NCI-H1092 (cell line): ENCODE measurements around the gene BCAS4.
"Not testable (repeated sequence)": the region's sequence is repeated elsewhere in the genome, so short reads cannot be mapped to it uniquely, and the experiment has no call there.

ENCODE experiments used
- DNase-seq: peaks from one replicate; lab custom pipeline; 2025; lab: John Stamatoyannopoulos, UW

BCAS4 gene

DNA sequence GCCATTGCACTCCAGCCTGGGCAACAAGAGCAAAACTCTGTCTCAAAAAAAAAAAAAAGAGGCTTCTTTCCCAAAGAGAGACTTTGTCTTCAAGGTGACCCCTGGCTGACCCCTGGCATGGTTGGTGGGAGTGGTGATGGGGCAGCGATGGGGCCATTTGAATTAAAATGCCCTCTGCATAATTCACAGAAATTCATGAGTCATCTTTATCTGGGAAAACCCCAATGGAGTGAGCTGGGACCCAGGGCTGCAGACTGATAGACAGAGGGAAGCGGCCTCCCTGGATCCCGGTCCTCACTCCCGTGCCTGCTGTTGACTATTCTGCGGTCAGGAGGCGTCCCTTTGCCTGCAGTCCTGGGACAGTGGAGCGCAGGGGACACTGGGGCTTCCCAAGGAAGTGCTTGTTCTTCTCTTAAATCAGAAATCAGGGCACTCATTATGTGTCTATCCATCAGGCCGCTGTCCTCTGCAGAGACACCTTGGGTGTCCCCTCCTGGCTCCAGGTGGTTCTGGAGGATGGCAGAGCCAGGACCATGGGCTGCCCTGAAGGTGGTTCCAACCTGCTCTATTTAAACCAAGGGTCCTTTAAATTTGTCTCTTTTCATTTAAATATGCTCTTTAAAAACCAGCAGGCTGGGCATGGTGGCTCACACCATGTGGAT, 23.3 kb upstream of the BCAS4 start:
- not testable (repeated sequence) for DNase-seq

DNA sequence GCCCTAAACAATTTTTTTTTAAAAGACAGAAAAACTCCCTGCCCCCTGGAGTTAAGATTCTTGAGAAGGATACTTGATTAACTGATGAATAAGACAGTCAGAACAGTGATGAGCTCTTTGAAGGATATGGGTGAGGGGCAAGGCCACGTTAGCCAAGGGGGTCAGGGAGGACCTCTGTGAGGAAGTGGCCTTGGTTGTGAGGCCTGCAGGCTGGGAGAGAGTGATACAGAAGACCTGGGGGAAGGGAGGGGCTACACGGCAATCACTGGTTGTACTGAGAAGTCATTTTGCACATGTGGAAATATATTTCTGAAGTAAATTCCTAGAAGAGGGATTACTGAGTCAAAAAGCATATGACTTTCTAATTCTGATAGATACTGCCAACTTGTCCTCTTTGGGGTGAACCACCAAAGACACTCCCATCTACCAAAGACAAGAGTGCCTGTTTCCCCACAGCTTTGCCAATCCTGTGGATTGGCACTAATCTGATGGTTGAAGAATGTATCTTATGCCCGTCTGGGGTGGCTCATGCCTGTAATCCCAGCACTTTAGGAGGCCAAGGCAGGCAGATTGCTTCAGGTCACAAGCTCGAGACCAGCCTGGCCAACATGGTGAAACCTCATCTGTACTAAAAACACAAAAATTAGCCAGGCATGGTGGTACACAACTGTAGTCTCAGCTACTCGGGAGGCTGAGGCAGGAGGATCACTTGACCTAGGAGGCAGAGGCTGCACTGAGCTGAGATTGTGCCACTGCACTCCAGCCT, 22.3 kb upstream of the BCAS4 start:
- DNase-seq: no peak

GRCh38 chr20:50774515-50774914, 20.3 kb upstream of the BCAS4 start:
- no peak for DNase-seq

GRCh38 chr20:50776122-50776817, 18.6 kb upstream of the BCAS4 start:
- DNase-seq: no peak

GRCh38 chr20:50777373-50777772, 17.5 kb upstream of the BCAS4 start:
- DNase-seq: no peak

- DNase-seq: not testable (repeated sequence)
These were observed 15.9 kb upstream of the BCAS4 start for GRCh38 chr20:50778994-50779393.

DNA sequence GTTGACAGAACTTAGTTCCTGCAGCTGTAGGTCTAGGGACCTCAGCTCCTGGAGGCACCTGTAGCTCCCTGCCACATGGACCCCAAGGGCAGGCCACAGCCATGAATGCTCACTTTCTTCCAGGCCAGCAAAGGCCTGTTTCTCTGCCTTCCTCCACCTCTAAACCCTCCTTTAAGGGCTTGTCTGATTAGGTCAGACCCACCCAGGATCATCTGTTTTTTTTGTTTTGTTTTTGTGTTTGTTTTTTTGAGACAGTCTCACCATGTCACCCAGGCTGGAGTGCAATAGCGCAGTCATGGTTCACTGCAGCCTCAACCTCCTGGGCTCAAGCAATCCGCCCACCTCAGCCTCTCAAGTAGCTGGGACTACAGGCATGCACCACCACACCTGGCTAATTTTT, 11.5 kb upstream of the BCAS4 start:
- DNase-seq: no peak

DNA sequence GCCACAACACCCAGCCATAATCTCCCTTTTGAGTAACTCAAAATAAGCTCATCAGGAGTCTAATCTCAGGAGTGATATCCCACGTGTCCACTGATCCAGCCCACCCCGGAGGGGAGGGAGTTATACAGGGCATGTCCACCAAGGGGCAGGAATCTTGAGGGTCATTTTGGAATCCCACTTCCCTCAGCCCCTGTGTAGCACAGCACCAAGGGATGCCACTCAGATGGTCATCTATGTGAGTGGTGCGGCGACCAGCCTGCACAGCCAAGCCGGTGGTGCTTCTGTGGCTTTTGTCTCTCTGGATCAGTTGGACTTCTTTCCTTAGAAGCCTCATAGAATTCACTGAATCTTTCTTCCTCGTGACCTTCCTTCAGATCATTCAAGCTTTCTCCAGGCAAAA, 11.0 kb upstream of the BCAS4 start:
- no peak for DNase-seq

GRCh38 chr20:50784464-50784863, 10.4 kb upstream of the BCAS4 start:
- no peak for DNase-seq

GRCh38 chr20:50786703-50787102, 8.2 kb upstream of the BCAS4 start:
- no peak for DNase-seq

DNA sequence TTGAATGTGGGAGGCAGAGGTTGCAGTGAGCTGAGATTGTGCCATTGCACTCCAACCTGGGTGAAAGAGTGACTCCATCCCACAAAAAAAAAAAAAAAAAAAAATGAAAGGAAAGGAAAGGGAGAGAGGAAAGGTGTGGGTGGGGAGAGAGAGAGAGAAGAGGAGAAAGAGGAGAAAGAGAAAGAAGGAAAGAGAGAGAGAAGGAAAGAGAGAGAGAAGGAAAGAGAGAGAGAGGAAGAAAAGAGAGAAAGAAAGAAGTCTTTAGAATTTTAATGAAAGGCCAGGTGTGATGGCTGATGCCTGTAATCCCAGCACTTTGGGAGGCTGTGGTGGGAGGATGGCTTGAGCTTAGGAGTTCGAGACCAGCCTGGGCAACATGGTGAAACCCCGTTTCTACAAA, 7.7 kb upstream of the BCAS4 start:
- no peak for DNase-seq

DNA sequence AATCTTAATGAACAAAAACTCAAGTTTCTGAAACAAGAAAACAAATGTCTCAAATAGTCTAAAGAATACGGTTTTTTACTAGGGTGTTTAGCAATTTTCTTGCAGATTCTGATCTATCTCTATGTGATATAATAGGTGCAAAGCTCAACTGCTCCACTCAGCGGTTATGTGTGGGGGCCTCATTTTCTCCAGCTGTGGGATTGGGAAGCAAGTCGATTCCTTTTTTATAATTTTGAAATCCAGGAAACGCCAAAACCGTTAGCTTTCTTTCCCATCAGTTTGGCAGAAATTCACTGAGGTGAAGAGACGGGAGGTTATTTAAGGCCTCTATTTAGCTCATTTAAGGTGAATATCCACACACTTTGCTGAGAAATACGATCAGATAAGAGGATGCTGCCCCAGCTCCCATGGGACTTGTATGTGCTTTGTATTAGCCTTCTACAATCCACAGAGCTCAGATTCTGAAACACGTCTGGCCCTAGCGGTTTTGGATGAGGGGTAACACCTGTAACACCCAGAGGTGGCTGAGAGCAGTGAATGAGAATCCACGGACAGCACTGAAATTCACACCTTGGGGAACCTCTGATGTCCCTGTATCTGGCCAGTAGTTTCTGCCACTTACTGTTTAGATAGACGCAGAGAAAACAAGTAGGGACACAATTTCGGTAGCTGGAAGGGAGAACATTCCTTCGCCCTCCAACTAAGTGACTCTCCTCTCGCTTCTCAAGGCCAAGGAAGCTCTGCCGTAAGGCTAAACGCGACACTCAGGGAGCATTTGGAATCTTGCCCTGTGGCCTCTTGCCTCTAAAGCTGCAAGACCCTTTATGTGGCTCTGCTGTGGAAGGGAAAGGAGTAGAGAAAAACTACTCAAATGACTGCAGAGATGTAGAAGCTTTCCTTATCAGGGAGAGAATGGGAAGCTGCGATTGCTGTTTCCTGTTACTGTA, 6.5 kb upstream of the BCAS4 start:
- no peak for DNase-seq

- DNase-seq: no peak
These were observed 4.8 kb upstream of the BCAS4 start for GRCh38 chr20:50789968-50790650.

GRCh38 chr20:50790651-50791277, 4.1 kb upstream of the BCAS4 start:
- DNase-seq: peak; percentile 76

DNA sequence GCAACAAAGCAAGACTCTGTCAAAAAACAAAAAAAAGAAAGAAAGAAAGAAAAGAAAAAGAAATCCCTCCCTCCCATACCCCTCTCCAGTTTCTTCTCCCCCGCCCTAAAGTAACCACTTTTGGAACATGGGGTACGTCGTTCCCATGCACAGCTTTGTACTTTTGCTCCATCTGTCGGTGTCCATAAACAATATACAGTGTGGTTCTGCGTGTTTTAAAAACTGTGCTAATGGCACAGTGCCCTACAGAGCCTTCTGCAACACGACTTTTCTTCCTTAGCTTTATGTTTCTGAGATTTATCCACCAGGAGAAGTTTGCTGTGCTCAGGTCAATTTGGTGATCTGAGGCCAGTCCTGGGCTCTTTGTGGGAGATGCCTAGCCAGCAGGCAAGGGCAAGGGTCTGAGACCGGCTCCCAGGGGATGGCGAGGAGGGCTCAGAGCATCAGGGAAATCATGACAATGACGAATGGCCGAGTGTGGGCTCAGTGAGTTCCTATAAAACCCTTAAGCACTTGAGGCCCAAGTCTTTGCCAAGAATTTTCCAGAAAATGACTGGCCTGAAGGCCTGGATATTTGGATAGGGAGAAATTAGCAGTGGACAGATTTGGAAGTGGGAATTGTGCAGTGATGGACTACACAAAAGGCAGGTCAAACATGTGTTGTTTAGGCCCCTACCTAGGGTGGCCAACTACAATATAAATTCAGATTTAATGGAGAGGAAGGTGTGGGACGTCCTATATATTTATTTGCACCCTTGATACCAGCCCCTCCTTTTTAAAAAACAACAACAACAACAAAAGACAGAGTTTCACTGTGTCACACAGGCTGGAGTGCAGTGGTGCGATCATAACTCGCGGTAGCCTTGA, 1.9 kb upstream of the BCAS4 start:
- DNase-seq: no peak

GRCh38 chr20:50793575-50794016, 1.3 kb upstream of the BCAS4 start:
- not testable (repeated sequence) for DNase-seq

DNA sequence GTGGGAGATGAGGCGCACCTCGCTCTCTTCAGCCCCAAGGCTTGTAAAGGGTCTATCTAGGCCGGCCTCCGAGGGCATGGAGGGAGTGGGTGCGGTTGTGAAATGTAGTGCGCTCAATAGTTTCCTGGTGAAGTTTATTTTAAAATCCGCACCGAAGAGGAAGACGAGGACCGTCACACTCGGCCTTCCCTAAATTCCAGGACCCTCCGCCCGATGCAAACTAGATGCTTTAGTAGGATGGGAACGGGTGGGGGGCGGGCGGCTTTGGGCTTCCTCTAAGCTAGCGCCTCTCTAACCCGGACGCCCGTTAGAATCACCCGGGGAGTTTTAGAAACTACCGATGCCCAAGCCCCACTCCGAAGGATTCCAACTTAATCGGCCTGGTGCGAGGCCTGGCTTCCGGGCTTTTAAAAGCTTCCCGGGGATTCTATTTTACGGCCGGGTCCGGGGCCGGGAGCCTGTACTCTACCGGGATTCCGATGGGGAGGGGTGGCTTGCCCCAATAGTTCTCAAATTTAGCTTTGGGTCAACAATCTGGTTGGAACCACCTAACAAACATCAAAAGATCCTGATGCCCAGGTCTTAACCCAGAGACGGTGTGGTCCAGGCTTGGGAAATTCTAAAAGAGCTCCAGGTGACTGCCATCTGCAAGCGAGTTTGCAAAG, 548 bp upstream of the BCAS4 start:
- DNase-seq: no peak

GRCh38 chr20:50797142-50797541, 2.3 kb downstream of the BCAS4 start:
- no peak for DNase-seq

DNA sequence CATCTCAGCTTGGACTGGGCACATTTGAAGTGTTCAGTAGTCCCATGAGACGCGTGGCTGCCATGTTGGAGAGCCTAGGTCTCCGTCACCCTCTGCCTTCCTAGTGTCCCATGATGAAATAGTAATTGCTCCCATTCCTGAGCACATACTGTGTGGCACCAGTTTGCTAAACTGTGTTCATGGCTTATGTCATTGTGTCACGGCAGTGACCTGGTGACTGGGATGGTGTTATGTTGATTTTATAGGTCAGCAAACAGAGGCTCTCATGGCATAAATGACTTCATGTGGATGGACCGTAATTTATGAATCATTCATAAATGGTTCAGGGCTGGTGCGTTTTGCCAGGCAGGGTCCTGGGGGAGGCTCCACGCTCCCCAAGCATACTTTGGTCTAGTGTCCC, 3.8 kb downstream of the BCAS4 start:
- no peak for DNase-seq
